ENCODE data around the gene SCYGR7.

The SCYGR7 gene

DNA sequence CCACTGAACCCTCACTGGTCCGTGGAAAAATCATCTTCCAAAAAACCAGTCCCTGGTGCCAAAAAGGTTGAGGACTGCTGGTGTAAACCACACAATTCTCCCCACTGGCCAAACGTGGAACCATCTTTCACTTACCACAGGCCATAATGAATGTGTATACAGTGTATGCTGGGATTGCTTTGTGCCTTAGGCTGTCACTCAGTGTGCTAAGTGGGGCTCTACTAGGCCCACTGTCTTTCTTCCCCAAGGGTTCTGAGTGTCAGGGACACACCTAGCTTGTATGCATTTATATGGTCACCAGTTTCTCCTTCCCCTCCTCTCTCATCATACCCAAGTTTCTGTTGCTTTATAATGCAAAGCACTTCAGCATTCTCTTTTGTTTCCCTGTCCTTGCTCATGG is 44.8 kb downstream of the SCYGR7 start:
- no peak for DNase-seq (ENCODE audit: insufficient read length, low spot score)
- FAIRE-seq, result no peak
- no peak for TF ChIP-seq POLR2A (IDR thresholded peaks at IDR 0.05; ENCODE audit: low read depth, low read length)

DNA sequence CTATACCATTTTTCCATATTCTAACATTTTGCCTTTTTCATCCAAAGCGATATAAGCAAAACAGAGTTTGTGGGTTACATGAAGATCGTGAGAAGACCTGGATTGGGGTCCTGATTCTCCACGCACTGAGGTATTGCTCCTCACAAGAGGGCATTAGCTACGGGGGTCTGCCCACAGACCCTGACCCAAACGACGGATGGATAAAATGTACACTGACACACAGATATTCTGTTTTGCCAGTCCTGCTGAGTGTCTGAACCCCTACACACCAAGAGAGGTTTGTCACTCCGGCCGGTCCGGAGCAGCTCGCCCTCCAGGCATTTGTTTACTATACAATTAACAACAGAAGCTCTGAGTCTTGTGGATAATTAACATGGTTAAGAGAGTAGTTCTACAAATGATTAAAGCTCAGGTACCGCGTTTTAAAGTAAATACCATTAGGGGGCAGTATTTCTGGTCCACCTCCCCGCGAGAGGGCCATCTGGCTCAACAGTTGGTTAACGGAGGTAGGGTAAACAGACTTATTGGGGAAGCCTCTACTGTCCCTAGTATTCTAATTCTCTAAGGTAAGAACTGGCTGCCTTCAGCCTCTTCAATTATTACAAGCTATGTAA is 46.0 kb downstream of the SCYGR7 start:
- DNase-seq (ENCODE audit: insufficient read length, low spot score) (no peak), FAIRE-seq (no peak)
- no peak for TF ChIP-seq POLR2A (IDR thresholded peaks at IDR 0.05; ENCODE audit: low read depth, low read length)

- FAIRE-seq (no peak), DNase-seq (ENCODE audit: insufficient read length, low spot score) (no peak)
- TF ChIP-seq POLR2A (IDR thresholded peaks at IDR 0.05; ENCODE audit: low read depth, low read length), result no peak
Observed at GRCh38 chr2:227774895-227775842, 47.0 kb downstream of the SCYGR7 start.
